HCEC 1CT (cell line): ENCODE data around the gene LRP8.
"Not testable (repeated sequence)": the region's sequence is repeated elsewhere in the genome, so short reads cannot be mapped to it uniquely, and the experiment has no call there.

ENCODE experiments used
- DNase-seq: peaks from one replicate; pipeline ENCODE4 v3.0.0-alpha.2; 2017

The LRP8 gene

GRCh38 chr1:53303243-53303642 is 24.6 kb downstream of the LRP8 start:
- no peak for DNase-seq

GRCh38 chr1:53299233-53299632 is 28.6 kb downstream of the LRP8 start:
- DNase-seq, result no peak

DNA sequence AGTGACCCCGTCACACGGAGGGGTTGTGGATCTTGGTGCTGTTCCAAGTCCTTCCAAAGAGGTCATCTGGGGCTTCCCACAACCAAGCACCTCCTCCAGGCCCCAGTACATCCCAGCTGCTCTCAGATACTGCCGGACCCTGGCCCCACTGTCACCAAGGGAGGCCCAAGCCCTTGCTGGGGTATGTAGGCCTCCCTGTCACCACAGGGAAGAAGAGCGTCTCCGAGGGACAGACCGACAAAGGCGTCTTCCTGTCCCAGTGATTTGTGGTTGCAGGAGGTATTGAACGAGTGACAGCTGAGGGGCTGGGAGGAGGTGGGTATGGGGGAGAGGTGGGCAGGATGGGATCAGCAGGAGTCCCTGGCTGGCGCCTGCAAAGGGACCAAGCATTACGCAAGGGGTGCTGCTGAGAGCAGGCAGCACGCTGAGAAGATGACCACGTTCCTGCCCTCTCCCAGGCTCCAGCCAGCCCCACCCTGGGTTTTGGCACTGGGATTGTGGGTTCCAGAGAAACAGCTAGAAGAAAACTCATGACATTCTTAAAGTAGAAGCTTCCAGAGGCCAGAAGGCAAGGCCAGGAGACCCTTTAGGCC is 29.7 kb downstream of the LRP8 start:
- no peak for DNase-seq

DNA sequence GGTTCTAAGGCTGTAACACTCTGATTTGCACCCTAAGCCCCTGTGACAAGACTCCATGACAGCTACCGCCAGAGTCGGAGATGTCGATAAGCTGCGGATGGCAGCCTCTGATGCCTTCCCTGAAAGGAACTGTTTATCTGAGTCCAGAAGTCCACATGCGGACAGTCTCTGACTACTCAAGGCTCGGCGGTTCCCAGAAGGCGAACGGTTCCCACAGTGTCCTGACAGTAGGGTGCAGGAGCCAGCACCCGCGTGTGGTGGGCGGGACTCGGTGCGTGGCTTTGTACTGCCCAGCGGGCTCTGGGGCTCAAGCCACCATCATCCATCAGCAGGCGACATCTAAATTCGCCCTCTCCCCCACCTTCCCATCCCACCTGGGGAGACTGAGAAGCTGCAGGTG is 30.7 kb downstream of the LRP8 start:
- no peak for DNase-seq

- DNase-seq, result no peak
Measured at GRCh38 chr1:53296117-53296749, 31.6 kb downstream of the LRP8 start.

DNA sequence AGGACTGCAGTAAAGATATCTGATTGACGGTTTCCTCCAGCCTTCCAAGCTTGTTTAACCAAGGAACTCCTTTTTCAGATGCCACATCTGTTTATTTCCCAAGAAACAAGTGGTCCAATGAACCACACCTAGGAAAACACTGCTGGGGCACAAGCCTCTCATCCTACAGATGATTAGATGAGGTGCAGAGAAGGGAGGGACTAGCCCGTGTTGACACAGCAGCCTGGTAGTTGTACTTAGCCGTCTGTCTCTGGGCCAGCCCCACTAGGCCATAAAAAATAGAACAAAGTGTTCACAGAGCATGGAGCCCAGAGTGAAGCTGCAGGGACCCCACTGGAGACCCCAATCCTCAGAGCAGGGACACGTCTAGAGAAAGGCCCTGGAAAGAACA is 32.1 kb downstream of the LRP8 start:
- no peak for DNase-seq

DNA sequence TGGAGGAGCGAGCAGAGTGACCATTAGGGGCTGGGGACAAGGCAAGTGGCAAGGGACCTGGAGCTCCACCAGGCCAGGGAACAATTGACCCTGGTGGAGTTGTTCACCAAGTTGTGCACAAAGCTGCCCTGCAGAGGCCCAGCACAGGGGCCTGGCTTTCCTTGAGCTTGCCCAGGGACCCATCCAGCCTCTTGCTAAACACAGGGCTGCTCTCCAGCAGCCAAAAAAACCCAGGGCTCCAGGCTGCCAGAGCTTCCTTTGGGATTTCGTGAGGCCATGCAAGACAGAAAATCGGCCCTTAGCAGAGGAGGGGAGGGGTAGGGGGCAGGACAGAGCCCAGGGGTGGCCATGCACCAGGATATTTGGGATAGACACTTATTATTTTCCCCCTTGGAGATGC is 32.6 kb downstream of the LRP8 start:
- no peak for DNase-seq

- DNase-seq, result peak; percentile 58
Measured at GRCh38 chr1:53294567-53294966, 33.3 kb downstream of the LRP8 start.

GRCh38 chr1:53294061-53294460 is 33.8 kb downstream of the LRP8 start:
- DNase-seq, result no peak

- peak; percentile 20 for DNase-seq
Measured at GRCh38 chr1:53293123-53293522, 34.7 kb downstream of the LRP8 start.

DNA sequence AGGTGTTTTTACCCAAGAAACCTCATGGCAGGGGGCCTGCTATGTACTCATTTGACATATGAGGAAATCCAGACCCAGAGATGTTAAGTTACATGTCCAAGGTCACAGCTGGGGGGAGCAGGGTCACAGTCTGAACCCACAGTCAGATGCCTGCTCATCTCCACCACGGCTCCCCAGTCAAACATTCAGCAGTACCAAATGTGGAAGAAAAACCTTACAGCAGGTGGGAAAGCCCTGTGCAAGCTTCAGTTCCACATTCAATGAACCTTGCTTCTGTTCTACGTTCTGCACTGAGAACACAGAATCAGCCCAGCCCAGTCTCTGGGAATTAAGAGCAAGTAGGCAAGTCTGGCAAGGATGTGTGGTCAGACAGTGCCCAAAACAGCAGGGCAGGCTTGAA is 35.2 kb downstream of the LRP8 start:
- no peak for DNase-seq

- no peak for DNase-seq
Measured at GRCh38 chr1:53291574-53291973, 36.3 kb downstream of the LRP8 start.

DNA sequence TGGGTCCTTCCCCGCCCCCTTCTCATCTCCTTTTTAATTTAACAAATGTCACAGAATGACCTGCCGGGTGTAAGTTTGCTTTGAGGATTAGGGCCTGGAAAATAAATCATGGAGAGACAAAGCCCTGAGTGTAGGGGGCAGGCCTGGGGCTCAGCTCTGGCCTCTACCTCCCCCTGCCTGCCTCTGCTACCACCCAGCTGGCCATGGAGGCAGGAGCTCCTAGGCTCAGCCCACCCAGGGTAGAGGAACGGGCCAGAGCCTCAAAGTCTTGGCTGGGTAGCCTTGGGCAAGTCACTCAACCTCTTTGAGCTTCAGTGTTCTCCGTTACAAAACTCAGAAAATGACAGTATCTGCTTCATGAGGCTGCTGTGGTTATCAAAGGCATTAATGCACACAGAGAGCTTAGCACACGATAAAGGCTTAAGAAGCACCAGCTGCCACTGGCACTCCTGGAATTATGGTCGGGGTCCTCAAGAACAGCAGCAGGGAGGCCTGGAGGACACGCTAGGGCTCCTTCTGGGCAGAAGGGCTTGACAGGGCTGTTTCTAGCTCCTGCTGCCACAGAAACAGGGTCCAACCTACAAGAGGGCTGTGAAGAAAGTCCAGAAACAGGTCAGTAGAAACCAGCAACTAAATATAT is 39.0 kb downstream of the LRP8 start:
- no peak for DNase-seq

DNA sequence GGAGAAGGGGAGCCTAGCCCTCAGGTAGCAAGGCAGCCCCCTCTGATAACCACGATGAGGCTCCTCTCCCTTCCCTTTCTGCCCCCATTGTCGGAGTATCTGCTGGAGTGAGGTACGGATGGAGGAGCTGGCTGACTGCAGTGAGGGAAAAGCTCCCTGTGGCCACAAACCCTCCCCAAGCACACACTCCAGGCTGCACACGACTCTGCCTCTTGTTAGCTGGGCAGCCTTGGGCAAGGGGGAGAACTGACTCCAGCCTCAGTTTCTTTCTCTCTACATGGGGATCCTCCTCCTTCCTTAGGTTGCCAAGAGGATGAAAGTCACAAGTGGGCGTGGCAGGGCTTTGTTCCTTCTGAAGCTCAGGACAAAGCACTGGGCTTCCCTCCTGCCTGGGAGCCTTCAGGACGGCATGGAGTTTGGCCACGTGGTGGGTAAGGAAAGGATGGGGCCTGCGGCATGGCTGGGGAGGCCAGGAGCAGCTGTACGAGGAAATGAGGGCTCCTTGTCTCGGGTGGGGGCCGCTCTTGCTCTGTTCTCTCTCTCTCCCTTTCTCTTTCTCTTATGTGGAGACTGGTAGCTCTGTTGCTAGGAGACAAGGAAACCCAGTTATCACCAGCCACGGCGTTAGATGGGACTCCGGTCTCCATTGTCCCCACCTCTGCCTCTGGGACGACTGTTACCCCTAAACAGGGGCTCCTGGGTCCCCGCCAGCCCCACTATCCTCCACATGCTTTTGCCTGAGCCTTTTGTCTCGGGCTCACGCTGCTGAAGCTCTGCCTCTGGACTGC is 39.7 kb downstream of the LRP8 start:
- no peak for DNase-seq

- DNase-seq, result no peak
Measured at GRCh38 chr1:53286955-53287354, 40.9 kb downstream of the LRP8 start.

GRCh38 chr1:53285969-53286760 is 41.7 kb downstream of the LRP8 start:
- no peak for DNase-seq

GRCh38 chr1:53285546-53285945 is 42.3 kb downstream of the LRP8 start:
- no peak for DNase-seq

GRCh38 chr1:53284224-53285020 is 43.4 kb downstream of the LRP8 start:
- no peak for DNase-seq

DNA sequence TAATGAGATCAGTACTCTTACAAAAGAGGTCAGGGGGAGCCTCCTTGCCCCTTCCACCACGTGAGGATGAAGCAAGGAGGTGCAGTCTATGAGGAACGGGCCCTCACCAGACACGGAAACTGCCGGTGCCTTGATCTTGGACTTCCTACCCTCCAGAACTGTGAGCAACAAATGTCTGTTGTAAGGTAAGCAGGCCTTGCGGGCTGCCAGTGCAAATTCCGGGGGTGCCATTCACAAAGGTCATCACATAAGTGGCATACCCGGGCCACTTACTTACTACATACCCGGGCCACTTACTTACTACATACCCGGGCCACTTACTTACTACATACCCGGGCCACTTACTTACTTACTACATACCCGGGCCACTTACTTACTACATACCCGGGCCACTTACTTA is 44.7 kb downstream of the LRP8 start:
- DNase-seq, result not testable (repeated sequence)

- DNase-seq, result no peak
Measured at GRCh38 chr1:53281133-53281532, 46.7 kb downstream of the LRP8 start.

- no peak for DNase-seq
Measured at GRCh38 chr1:53280496-53280895, 47.4 kb downstream of the LRP8 start.
